ENCODE results near the gene TMEM151B. TPM values are rescaled to one million over a fixed set of nuclear protein-coding genes. Genes with fewer than 3 reads are reported as not detected.

The TMEM151B gene
- total and polyA plus RNA-seq, 2 of the 13 experiments (the other 11 are each of a cell fraction or from before 2014, with no cell fraction given): not detected

DNA sequence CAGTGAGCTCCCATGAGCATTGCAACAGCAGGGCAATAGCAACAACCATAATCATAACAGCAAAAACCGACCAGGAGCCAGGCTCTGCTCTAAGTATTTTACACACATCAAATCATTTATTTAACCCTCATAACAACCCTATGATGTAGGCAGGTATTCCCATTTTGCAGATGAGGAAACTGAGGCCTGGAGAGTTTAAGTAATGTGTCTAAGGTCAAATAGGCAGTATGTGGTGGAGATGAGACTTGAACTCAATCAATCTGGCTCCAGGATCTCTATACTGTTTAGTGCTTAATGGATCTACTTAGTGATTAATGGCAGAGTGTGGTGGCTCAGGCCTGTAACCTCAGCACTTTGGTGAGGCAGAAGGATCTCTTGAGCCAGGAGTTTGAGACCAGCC is 3.4 kb downstream of the TMEM151B start:
- Histone ChIP-seq H3K36me3 (replicated peaks in 1 of 2; ENCODE audit: control insufficient read depth in 1 of 2, insufficient read depth in 2 of 2, low read length in 2 of 2) (no peaks in the 10 kb centered on the region), H3K4me1 (ENCODE audit: insufficient read depth, low read length) (peaks cover 37% of the 10 kb centered on the region), H3K4me3 (replicated peaks in 1 of 3; ENCODE audit: insufficient read depth in 1 of 3, low read depth in 2 of 3, low read length in 3 of 3) (no peak overlapping the region), H3K9me3 (ENCODE audit: low read length) (no peaks in the 10 kb centered on the region), H2AFZ (ENCODE audit: low read length) (no peak overlapping the region), H3K9ac (ENCODE audit: insufficient read depth, low read depth, low read length) (no peak overlapping the region), H3K27ac (ENCODE audit: extremely low read length, insufficient read depth, low read length) (no peak overlapping the region), H3K79me2 (ENCODE audit: insufficient read depth, low read length) (no peaks in the 10 kb centered on the region), H3K4me2 (ENCODE audit: low read depth, low read length) (no peak overlapping the region), H3K27me3 (ENCODE audit: control insufficient read depth in 1 of 2, insufficient read depth in 2 of 2, low read length in 2 of 2) (peaks cover 37 to 89% of the 10 kb centered on the region in 2 experiments), H4K20me1 (ENCODE audit: insufficient read depth, low read length) (peaks cover 3% of the 10 kb centered on the region; the same call in 1 of the 2 replicates)
- in situ Hi-C loops (cut with HindIII; ENCODE audit: extremely low pct_ligation_motif_present, low pct_unique_long_range_greater_than_20kb): loop anchor here (5.0 kb wide), 1 partner anchor 64 kb away; no protein-coding TSS in a partner anchor
- no TSS peak for BruUV-seq (replicated peaks)
- FAIRE-seq: no peak
- no peak for ATAC-seq
- ChIA-PET POLR2A (no interaction called here), CTCF (ENCODE audit: low intra/inter-chr PET ratio, low total read pairs) (no interaction called here)
- intact Hi-C loops (cut with micrococcal nuclease; ENCODE audit: unreplicated experiment): no loop called here
- TF ChIP-seq ZNF24 (IDR thresholded peaks at IDR 0.05) (no peak), ZNF629 (CRISPR knock-in tag; conservative IDR thresholded peaks at IDR 0.05) (peak; percentile 65), NFIB (CRISPR knock-in tag; IDR thresholded peaks at IDR 0.05; ENCODE audit: borderline replicate concordance) (0 out of 2 replicates have a peak, but pooled peaks have one; percentile 18)
- DNase-seq (ENCODE audit: low spot score): no peak
- 0% methylated on average over 1 of the region's 1 CpG for WGBS (ENCODE audit: low lambda C conversion rate)

- Histone ChIP-seq H3K27ac (ENCODE audit: extremely low read length, insufficient read depth, low read length) (no peak overlapping the region), H3K4me2 (ENCODE audit: low read depth, low read length) (peak overlapping the region; percentile 69), H3K36me3 (replicated peaks in 1 of 2; ENCODE audit: control insufficient read depth in 1 of 2, insufficient read depth in 2 of 2, low read length in 2 of 2) (no peaks in the 10 kb centered on the region), H4K20me1 (ENCODE audit: insufficient read depth, low read length) (peaks cover 3% of the 10 kb centered on the region; the same call in 1 of the 2 replicates), H3K4me3 (replicated peaks in 1 of 3; ENCODE audit: insufficient read depth in 1 of 3, low read depth in 2 of 3, low read length in 3 of 3) (peak overlapping the region in 2 of 3 experiments; percentile 13 to 62; a peak in 2 of 6 replicates), H3K9ac (ENCODE audit: insufficient read depth, low read depth, low read length) (no peak overlapping the region), H3K27me3 (ENCODE audit: control insufficient read depth in 1 of 2, insufficient read depth in 2 of 2, low read length in 2 of 2) (peaks cover 40 to 89% of the 10 kb centered on the region in 2 experiments), H3K4me1 (ENCODE audit: insufficient read depth, low read length) (peaks cover 28% of the 10 kb centered on the region), H3K79me2 (ENCODE audit: insufficient read depth, low read length) (no peaks in the 10 kb centered on the region), H2AFZ (ENCODE audit: low read length) (no peak overlapping the region), H3K9me3 (ENCODE audit: low read length) (no peaks in the 10 kb centered on the region)
- no peak for DNase-seq (ENCODE audit: low spot score)
- 83% methylated on average over 55 of the region's 59 CpGs for WGBS (ENCODE audit: low lambda C conversion rate)
- in situ Hi-C loops (cut with HindIII; ENCODE audit: extremely low pct_ligation_motif_present, low pct_unique_long_range_greater_than_20kb): no loop called here
- ATAC-seq: no peak
- no TSS peak for BruUV-seq (replicated peaks)
- no peak for FAIRE-seq
- ChIA-PET CTCF (ENCODE audit: low intra/inter-chr PET ratio, low total read pairs) (no interaction called here), POLR2A (interaction anchor here (0.7 to 1.5 kb wide), 4 partner anchors 13 to 28 kb away, joined by 3 to 5 read pairs (median 4); partner anchors contain the start of gene HSP90AB1)
- intact Hi-C loops (cut with micrococcal nuclease; ENCODE audit: unreplicated experiment): no loop called here
- no peak for TF ChIP-seq ZNF292 (CRISPR knock-in tag; IDR thresholded peaks at IDR 0.05; ENCODE audit: borderline replicate concordance, low read depth)
- no peak for TF ChIP-seq KDM4B (CRISPR knock-in tag; IDR thresholded peaks at IDR 0.05)
- 0 out of 2 replicates have a peak, but pooled peaks have one; percentile 4 for TF ChIP-seq CENPT (CRISPR knock-in tag; IDR thresholded peaks at IDR 0.05; ENCODE audit: low read depth)
- TF ChIP-seq GLMP (CRISPR knock-in tag; IDR thresholded peaks at IDR 0.05; ENCODE audit: borderline replicate concordance): no peak
- TF ChIP-seq THAP11 (CRISPR knock-in tag; IDR thresholded peaks at IDR 0.05): no peak
- no peak for TF ChIP-seq RXRA (CRISPR knock-in tag; IDR thresholded peaks at IDR 0.05)
- TF ChIP-seq ONECUT2 (CRISPR knock-in tag; IDR thresholded peaks at IDR 0.05): no peak
- no peak for TF ChIP-seq ZNF33A (CRISPR knock-in tag; IDR thresholded peaks at IDR 0.05; ENCODE audit: borderline replicate concordance)
- peak; percentile 68; the same call in 1 of the 2 replicates for TF ChIP-seq HES4 (CRISPR knock-in tag; IDR thresholded peaks at IDR 0.05; ENCODE audit: borderline replicate concordance)
- TF ChIP-seq POLR2AphosphoS2 (IDR thresholded peaks at IDR 0.05; ENCODE audit: low read depth, low read length): no peak
- TF ChIP-seq EED (CRISPR knock-in tag; IDR thresholded peaks at IDR 0.05): peak; percentile 91; the same call in 1 of the 2 replicates
- TF ChIP-seq ZNF275 (CRISPR knock-in tag; IDR thresholded peaks at IDR 0.05; ENCODE audit: borderline replicate concordance): no peak
- no peak for TF ChIP-seq ZNF605 (CRISPR knock-in tag; IDR thresholded peaks at IDR 0.05)
- 0 out of 2 replicates have a peak, but pooled peaks have one; percentile 25 for TF ChIP-seq ETV5 (CRISPR knock-in tag; IDR thresholded peaks at IDR 0.05; ENCODE audit: borderline replicate concordance)
- TF ChIP-seq RBM22 (optimal IDR thresholded peaks at IDR 0.05; ENCODE audit: low read length): no peak
These were observed 5.1 kb downstream of the TMEM151B start for GRCh38 chr6:44275271-44275748.

Data from HepG2 (cell line).